PC-3 (cell line): Measurements from ENCODE around the gene FILIP1L.

Experiments used
- EZH2 ChIP-seq: fragments of 300-600 bp; sonication (generic); IDR thresholded peaks from one replicate; pipeline ENCODE4 v1.6.1; 2017; ENCODE audit warnings: antibody characterized with exemption, mild to moderate bottlenecking, low read length; ENCODE audit not compliant: unreplicated experiment
- EZH2phosphoT487 ChIP-seq: fragments of 300-600 bp; sonication (generic); IDR thresholded peaks from 2 replicates; pipeline ENCODE4 v1.6.1; 2018; ENCODE audit warnings: mild to moderate bottlenecking, antibody characterized with exemption, low read length, borderline replicate concordance
- TF ChIP-seq, protein P1 (sequence below): fragments of 300-600 bp; sonication (generic); conservative IDR thresholded peaks from 2 replicates; pipeline ENCODE4 v1.5.1; 2017; ENCODE audit warnings: antibody characterized with exemption, low read depth, mild to moderate bottlenecking, low read length

- TF ChIP-seq, protein P1, sequence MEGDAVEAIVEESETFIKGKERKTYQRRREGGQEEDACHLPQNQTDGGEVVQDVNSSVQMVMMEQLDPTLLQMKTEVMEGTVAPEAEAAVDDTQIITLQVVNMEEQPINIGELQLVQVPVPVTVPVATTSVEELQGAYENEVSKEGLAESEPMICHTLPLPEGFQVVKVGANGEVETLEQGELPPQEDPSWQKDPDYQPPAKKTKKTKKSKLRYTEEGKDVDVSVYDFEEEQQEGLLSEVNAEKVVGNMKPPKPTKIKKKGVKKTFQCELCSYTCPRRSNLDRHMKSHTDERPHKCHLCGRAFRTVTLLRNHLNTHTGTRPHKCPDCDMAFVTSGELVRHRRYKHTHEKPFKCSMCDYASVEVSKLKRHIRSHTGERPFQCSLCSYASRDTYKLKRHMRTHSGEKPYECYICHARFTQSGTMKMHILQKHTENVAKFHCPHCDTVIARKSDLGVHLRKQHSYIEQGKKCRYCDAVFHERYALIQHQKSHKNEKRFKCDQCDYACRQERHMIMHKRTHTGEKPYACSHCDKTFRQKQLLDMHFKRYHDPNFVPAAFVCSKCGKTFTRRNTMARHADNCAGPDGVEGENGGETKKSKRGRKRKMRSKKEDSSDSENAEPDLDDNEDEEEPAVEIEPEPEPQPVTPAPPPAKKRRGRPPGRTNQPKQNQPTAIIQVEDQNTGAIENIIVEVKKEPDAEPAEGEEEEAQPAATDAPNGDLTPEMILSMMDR = no peak
- no peak for TF ChIP-seq EZH2phosphoT487
- TF ChIP-seq EZH2 = no peak
Observed at GRCh38 chr3:100117093-100117492, 2.8 kb upstream of the FILIP1L start.
